Measurements from ENCODE around the gene GRIK3. TPM values are rescaled to one million over a fixed set of nuclear protein-coding genes. Genes with fewer than 3 reads are reported as not detected.

The GRIK3 gene
- total and polyA plus RNA-seq, 2 experiments from 2014 or later = 0.31 to 2.9 TPM

DNA sequence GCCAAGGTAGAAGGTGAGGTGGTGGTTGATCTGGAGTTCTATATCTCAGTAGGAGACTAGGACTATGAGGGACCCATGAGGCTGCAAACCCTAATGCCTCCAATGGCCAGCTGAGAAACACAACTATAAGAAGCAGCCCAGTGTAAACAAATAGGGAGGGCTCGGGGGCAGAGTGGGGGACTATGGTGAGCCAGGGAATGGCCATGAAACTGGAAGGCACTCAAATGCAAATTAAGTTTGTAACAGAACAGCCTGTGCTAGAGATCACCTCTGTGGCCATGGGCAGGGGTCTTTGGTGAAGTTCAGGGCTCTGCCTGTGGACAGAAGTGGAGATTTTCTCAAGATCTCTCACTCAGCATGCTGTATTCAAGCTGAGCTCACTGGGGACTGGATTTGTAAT, 187.1 kb downstream of the GRIK3 start:
- ATAC-seq (peak; percentile 60), DNase-seq (ENCODE audit: low spot score) (no peak)
- H3K9me3 Mint-ChIP-seq = no peaks in the 10 kb centered on the region; the same call in 2 of the 3 replicates
- no peak overlapping the region; the same call in 1 of the 2 replicates for H3K27ac ChIP-seq (ENCODE audit: low read depth)
- H3K4me1 Mint-ChIP-seq = peaks cover 70% of the 10 kb centered on the region
- peak overlapping the region; percentile 30; the same call in 1 of the 2 replicates for H3K4me2 ChIP-seq
- no peaks in the 10 kb centered on the region for H3K79me2 ChIP-seq (replicated peaks; ENCODE audit: insufficient read depth)
- H2AFZ ChIP-seq = no peak overlapping the region
- H3K27me3 Mint-ChIP-seq (ENCODE audit: insufficient read depth, low read depth, poor library complexity) = peaks cover 24% of the 10 kb centered on the region
- TF ChIP-seq ZNF462 (CRISPR knock-in tag; IDR thresholded peaks at IDR 0.05) (peak; percentile 42; the same call in 1 of the 2 replicates), CTCF (conservative IDR thresholded peaks at IDR 0.05; ENCODE audit: low read depth in 2 of 2) (no peak)
- H3K27ac Mint-ChIP-seq = peak overlapping the region; percentile 16; the same call in 1 of the 2 replicates
- H3K27me3 ChIP-seq (ENCODE audit: insufficient read depth) = no peaks in the 10 kb centered on the region
- peaks cover 38% of the 10 kb centered on the region for H3K4me1 ChIP-seq (ENCODE audit: insufficient read depth)
- no peaks in the 10 kb centered on the region for H3K36me3 ChIP-seq (ENCODE audit: insufficient read depth)
- no peaks in the 10 kb centered on the region for H3F3A ChIP-seq (replicated peaks; ENCODE audit: low read depth)
- H3K9me2 ChIP-seq (ENCODE audit: insufficient read depth) = no peaks in the 10 kb centered on the region
- H3K36me3 Mint-ChIP-seq (ENCODE audit: low read depth) = no peaks in the 10 kb centered on the region; the same call in 2 of the 3 replicates
- H3K4me3 Mint-ChIP-seq = peak overlapping the region; percentile 25; the same call in 2 of the 3 replicates
- no peaks in the 10 kb centered on the region for H4K20me1 ChIP-seq (replicated peaks; ENCODE audit: insufficient read depth)
- no peak overlapping the region for H3K4me3 ChIP-seq

DNA sequence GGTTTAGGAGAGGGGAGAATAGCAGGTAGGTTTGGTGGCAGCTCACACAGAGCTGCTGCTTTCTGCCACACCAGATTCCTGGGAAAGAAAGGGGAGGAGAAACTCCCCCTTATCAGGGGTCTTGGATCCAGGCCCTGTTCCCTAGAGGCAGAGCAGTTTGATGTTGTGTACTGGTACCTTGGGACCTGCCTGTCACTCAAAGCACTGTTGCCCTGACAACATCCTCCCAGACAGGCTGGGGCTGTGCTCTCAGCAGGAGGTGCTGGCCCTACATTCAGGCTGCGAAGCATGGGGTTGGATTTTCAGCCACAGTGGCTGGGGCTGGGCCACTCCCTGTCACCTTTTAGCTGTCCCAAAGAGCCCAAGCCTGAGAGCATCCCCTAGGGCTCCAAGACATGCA, 188.0 kb downstream of the GRIK3 start:
- Histone ChIP-seq H2AFZ (no peak overlapping the region), H3F3A (replicated peaks; ENCODE audit: low read depth) (no peaks in the 10 kb centered on the region), H4K20me1 (replicated peaks; ENCODE audit: insufficient read depth) (no peaks in the 10 kb centered on the region), H3K27me3 (ENCODE audit: insufficient read depth) (no peaks in the 10 kb centered on the region), H3K4me1 (ENCODE audit: insufficient read depth) (peaks cover 42% of the 10 kb centered on the region), H3K4me2 (no peak overlapping the region), H3K36me3 (ENCODE audit: insufficient read depth) (no peaks in the 10 kb centered on the region), H3K79me2 (replicated peaks; ENCODE audit: insufficient read depth) (no peaks in the 10 kb centered on the region), H3K4me3 (no peak overlapping the region), H3K9me2 (ENCODE audit: insufficient read depth) (no peaks in the 10 kb centered on the region), H3K27ac (ENCODE audit: low read depth) (no peak overlapping the region)
- Mint-ChIP-seq H3K9me3 (no peaks in the 10 kb centered on the region; the same call in 2 of the 3 replicates), H3K27ac (no peak overlapping the region), H3K4me3 (no peak overlapping the region), H3K27me3 (ENCODE audit: insufficient read depth, low read depth, poor library complexity) (peaks cover 21% of the 10 kb centered on the region), H3K4me1 (peaks cover 78% of the 10 kb centered on the region), H3K36me3 (ENCODE audit: low read depth) (no peaks in the 10 kb centered on the region; the same call in 2 of the 3 replicates)
- ATAC-seq (peak; percentile 17), DNase-seq (ENCODE audit: low spot score) (peak; percentile 37)
- no peak for TF ChIP-seq NANOG (IDR thresholded peaks at IDR 0.05; ENCODE audit: borderline replicate concordance)
- no peak for TF ChIP-seq ZNF462 (CRISPR knock-in tag; IDR thresholded peaks at IDR 0.05)
